B cell (primary cell): ENCODE results near the gene STARD4.

Source experiments
- CTCF ChIP-seq: fragments of 200-600 bp; IDR thresholded peaks from one replicate; pipeline ENCODE4 v1.8.0; 2022; ENCODE audit warnings: antibody characterized with exemption, mild to moderate bottlenecking
- EZH2 ChIP-seq: IDR thresholded peaks from 2 replicates; pipeline ENCODE4 v1.6.1; 2012; ENCODE audit warnings: borderline replicate concordance, low read depth, mild to moderate bottlenecking, moderate library complexity, low read length; ENCODE audit not compliant: insufficient read depth, poor library complexity, severe bottlenecking

- TF ChIP-seq CTCF (no peak), EZH2 (no peak)
Measured at GRCh38 chr5:111512375-111513130, at the start of gene STARD4.
